ENCODE measurements around the gene PROM1.

The PROM1 gene

DNA sequence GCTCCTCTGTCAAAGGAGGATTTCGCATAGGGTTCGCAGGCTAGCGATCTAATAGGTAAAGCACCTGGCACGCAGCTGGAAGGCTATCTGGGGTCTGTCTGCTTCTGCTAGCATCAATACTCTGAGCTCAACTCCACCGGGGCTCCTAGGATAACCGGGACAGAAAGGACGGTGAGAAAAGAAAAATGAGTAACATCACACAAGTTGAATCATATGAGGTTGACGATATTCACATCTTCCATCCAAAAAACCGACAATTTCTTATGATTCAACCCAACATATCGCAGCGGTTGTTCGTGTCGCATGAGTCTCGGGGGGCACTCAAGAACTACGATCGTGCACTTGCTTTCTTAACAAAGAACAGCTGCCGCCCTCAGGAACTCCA is 1.8 kb downstream of the PROM1 start:
- Histone ChIP-seq H2AFZ (ENCODE audit: low read length) (no peak overlapping the region), H3K36me3 (ENCODE audit: insufficient read depth, low read length) (no peaks in the 10 kb centered on the region), H3K9me2 (replicated peaks; ENCODE audit: low read depth, low read length) (no peaks in the 10 kb centered on the region), H3K4me3 (ENCODE audit: low read length, poor library complexity, severe bottlenecking) (no peak overlapping the region), H3K4me1 (ENCODE audit: insufficient read depth, low read length, poor library complexity, severe bottlenecking) (peaks cover 5% of the 10 kb centered on the region), H3K27me3 (ENCODE audit: insufficient read depth, low read length, poor library complexity, severe bottlenecking) (no peaks in the 10 kb centered on the region), H3K9me3 (ENCODE audit: insufficient read depth, low read depth, low read length) (no peaks in the 10 kb centered on the region), H3K9ac (ENCODE audit: low read depth, low read length, poor library complexity, severe bottlenecking) (no peak overlapping the region), H4K20me1 (ENCODE audit: insufficient read depth, low read length, poor library complexity, severe bottlenecking) (no peaks in the 10 kb centered on the region), H3K79me2 (ENCODE audit: insufficient read depth, low read length) (no peaks in the 10 kb centered on the region), H3F3A (ENCODE audit: low read depth) (no peaks in the 10 kb centered on the region), H3K4me2 (ENCODE audit: low read depth, low read length, poor library complexity, severe bottlenecking) (no peak overlapping the region)
- no peak for TF ChIP-seq EZH2phosphoT487 (IDR thresholded peaks at IDR 0.05; ENCODE audit: borderline replicate concordance)
- TF ChIP-seq, protein P1, sequence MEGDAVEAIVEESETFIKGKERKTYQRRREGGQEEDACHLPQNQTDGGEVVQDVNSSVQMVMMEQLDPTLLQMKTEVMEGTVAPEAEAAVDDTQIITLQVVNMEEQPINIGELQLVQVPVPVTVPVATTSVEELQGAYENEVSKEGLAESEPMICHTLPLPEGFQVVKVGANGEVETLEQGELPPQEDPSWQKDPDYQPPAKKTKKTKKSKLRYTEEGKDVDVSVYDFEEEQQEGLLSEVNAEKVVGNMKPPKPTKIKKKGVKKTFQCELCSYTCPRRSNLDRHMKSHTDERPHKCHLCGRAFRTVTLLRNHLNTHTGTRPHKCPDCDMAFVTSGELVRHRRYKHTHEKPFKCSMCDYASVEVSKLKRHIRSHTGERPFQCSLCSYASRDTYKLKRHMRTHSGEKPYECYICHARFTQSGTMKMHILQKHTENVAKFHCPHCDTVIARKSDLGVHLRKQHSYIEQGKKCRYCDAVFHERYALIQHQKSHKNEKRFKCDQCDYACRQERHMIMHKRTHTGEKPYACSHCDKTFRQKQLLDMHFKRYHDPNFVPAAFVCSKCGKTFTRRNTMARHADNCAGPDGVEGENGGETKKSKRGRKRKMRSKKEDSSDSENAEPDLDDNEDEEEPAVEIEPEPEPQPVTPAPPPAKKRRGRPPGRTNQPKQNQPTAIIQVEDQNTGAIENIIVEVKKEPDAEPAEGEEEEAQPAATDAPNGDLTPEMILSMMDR (conservative IDR thresholded peaks at IDR 0.05; ENCODE audit: low read length), result no peak

DNA sequence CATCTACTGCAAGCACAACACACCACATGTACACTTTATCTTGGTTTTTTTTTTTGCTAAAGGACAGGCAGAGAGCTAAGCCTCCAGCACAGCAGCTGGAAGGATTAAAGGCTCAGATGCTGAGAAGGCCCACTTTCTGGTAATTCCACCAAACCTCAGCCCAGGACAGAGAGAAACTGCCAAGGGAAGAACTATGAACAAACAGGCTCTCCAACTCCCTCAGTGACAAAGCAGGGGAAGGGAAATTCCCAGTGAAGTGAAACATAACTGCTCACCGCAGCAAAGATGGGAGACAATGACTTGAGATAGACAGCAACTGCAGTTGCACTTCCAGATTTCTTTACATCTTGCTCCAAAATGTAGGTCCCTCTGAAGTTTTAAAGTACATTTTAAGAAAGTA is 4.8 kb downstream of the PROM1 start:
- Histone ChIP-seq H4K20me1 (ENCODE audit: insufficient read depth, low read length, poor library complexity, severe bottlenecking) (no peaks in the 10 kb centered on the region), H2AFZ (ENCODE audit: low read length) (no peak overlapping the region), H3K9ac (ENCODE audit: low read depth, low read length, poor library complexity, severe bottlenecking) (no peak overlapping the region), H3K27me3 (ENCODE audit: insufficient read depth, low read length, poor library complexity, severe bottlenecking) (no peaks in the 10 kb centered on the region), H3K9me3 (ENCODE audit: insufficient read depth, low read depth, low read length) (no peaks in the 10 kb centered on the region), H3F3A (ENCODE audit: low read depth) (no peaks in the 10 kb centered on the region), H3K4me3 (ENCODE audit: low read length, poor library complexity, severe bottlenecking) (no peak overlapping the region), H3K79me2 (ENCODE audit: insufficient read depth, low read length) (no peaks in the 10 kb centered on the region), H3K4me1 (ENCODE audit: insufficient read depth, low read length, poor library complexity, severe bottlenecking) (no peaks in the 10 kb centered on the region), H3K4me2 (ENCODE audit: low read depth, low read length, poor library complexity, severe bottlenecking) (no peak overlapping the region), H3K36me3 (ENCODE audit: insufficient read depth, low read length) (no peaks in the 10 kb centered on the region), H3K9me2 (replicated peaks; ENCODE audit: low read depth, low read length) (no peaks in the 10 kb centered on the region)
- TF ChIP-seq, protein P1 (conservative IDR thresholded peaks at IDR 0.05; ENCODE audit: low read length), result no peak
- no peak for TF ChIP-seq EZH2phosphoT487 (IDR thresholded peaks at IDR 0.05; ENCODE audit: borderline replicate concordance)

DNA sequence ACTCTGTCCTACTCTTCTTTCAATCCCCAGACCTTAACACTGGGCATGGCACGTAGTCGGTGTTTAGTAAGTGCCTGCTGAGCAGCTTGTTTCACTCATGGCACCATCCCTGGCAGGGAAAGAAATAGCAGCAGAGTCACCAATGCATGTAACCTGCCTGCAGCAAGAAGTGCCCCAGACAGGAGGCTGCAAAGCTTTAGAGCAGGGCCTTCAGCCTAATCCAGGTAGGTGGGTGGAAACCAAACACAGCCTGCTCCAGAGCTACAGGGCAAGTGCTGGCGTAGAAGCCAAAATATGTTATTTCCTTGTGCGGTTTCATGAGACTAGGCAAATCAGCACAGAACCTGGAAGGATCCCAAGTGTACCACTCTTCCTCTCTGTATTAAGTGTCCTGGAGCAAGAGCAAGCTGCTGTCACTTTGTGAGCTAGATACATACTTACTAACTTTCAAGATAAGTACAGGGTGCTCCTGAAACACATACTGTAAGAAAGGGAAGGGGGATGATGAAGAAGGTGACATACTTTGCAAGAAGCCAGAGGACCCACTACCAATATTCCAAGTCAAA is 5.5 kb downstream of the PROM1 start:
- H3K9me3 ChIP-seq (ENCODE audit: insufficient read depth, low read depth, low read length), result no peaks in the 10 kb centered on the region
- H3K4me2 ChIP-seq (ENCODE audit: low read depth, low read length, poor library complexity, severe bottlenecking), result no peak overlapping the region
- TF ChIP-seq, protein P1 (conservative IDR thresholded peaks at IDR 0.05; ENCODE audit: low read length), result no peak
- no peak for TF ChIP-seq EZH2phosphoT487 (IDR thresholded peaks at IDR 0.05; ENCODE audit: borderline replicate concordance)
- no peak overlapping the region for H2AFZ ChIP-seq (ENCODE audit: low read length)
- H3K4me3 ChIP-seq (ENCODE audit: low read length, poor library complexity, severe bottlenecking), result no peak overlapping the region
- H3K9me2 ChIP-seq (replicated peaks; ENCODE audit: low read depth, low read length), result no peaks in the 10 kb centered on the region
- H3K9ac ChIP-seq (ENCODE audit: low read depth, low read length, poor library complexity, severe bottlenecking), result no peak overlapping the region
- H3K79me2 ChIP-seq (ENCODE audit: insufficient read depth, low read length), result no peaks in the 10 kb centered on the region
- no peaks in the 10 kb centered on the region for H3K4me1 ChIP-seq (ENCODE audit: insufficient read depth, low read length, poor library complexity, severe bottlenecking)
- no peaks in the 10 kb centered on the region for H3K27me3 ChIP-seq (ENCODE audit: insufficient read depth, low read length, poor library complexity, severe bottlenecking)
- H4K20me1 ChIP-seq (ENCODE audit: insufficient read depth, low read length, poor library complexity, severe bottlenecking), result no peaks in the 10 kb centered on the region
- H3F3A ChIP-seq (ENCODE audit: low read depth), result no peaks in the 10 kb centered on the region
- H3K36me3 ChIP-seq (ENCODE audit: insufficient read depth, low read length), result no peaks in the 10 kb centered on the region
